Activated CD4-positive, alpha-beta T cell treated with anti-CD3 and anti-CD28 coated beads for 1 hour (primary cell): Measurements from ENCODE around the gene ATG9A.

Experiments
- DNase-seq: peaks from one replicate; pipeline ENCODE4 v3.0.0-alpha.2; 2020

The ATG9A gene

DNA sequence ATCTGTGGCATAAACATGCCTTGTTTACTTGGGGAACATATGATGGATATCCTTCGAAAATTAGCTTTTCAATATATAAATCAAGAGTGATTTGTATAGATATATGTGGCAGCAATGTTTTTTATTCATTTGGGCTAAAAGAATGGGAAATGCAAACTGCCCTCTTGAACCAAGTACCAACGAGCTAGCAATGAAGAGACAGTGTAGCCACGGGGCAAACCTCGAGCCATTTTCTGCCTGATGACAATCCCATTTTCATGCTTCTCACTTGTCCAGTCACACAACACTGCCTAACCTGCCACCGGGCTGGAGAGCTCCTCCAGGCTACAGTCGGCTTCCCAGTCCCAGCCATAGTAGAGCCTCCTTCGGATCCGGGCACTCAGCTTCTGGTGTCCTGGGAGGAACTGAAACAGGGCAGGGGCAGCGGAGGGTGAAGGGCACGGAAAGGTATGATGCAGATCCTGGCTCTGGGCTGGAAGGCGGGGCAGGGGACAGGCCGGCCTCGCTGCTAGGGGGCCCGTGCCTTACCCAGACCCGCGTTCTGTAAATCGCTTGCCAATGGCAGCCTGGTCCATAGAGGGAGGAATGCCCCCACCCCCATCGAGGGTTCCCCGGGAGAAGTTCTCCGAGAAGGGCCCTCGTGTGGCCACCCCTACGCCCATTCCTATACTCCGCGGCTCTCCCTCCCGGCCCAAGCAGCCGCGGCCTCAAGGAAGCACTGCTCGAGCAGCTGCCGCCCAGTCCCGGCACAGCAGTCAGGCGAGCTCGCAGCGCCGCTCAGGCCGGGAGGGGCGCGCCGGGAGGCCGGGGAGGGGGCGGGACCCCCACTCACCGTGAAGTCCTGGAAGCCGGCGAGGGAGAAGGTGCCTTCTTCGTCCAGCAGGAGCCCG, 53.3 kb downstream of the ATG9A start:
- DNase-seq = no peak

DNA sequence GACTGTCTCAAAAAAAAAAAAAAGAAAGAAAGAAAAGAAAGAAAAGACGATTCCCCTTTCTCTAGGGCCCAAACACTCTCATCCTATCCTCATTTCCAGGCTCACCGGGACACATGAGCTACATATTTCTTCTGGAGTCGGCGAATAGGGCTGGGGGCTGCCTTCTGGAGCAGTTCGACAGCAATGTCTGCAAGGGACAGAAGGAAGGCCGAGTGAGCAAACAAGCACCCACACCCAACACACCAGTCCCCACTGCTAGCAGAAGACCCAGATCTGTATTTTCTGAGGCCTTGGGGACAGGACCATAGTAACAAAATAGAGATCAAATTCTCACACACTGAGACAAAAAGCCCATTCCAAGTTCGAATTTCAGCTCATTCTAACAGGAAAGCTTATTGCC, 54.0 kb downstream of the ATG9A start:
- no peak for DNase-seq

DNA sequence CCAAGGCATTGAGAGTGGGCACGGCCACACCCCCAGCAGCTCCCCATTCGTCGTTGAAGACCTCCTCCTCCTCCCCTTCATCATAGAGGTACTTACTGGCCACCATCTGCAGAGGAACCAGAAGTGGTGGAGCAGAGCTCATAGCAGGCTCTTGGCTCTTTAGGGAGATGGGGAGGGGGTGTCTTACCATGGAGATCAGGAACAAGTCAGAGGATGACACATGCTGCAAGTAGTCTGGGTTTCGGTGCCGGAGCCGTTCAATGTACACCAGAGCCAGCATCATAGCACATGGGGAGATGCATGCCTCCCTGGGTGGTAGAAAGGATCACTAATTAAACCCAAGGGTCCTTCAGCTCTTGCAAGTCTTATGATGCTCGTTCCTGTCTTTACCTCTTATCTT, 54.6 kb downstream of the ATG9A start:
- DNase-seq = no peak

DNA sequence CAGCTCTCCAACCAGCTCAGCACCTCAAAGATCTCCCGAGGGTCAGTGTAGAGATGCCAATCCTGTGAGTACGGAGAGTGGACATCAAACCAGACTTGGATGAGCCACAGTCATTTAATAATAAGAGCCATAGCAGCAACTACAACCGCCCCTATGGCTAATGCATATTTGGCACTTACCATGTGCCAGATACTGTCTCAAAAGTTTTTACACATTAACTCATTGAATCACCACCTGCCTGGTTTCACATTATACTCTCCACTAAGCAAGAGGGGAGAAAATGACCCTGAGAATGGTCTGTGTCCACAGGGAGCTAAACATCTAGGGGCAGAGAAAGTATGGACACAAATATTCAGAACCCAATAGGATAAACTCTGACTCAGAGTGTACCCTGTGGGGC, 55.3 kb downstream of the ATG9A start:
- no peak for DNase-seq

DNA sequence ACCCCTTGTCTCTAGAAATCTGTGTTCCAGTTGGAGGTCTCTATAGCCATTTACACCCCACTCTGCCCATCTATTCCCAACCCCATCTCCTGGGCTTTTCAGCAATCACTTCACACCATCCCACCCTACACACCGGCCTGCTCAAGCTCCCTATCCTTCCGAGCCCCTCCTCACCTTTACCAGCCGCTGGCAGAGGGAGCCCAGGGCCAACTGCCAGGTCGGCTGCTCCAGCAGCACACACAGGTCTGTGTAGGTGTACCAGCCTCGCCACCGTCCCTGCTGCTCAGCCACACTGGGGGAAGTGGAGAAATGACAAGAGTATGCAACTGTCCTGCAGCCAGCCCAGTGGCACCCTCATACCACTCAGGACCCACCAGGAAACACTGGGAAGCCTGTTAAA, 56.3 kb downstream of the ATG9A start:
- no peak for DNase-seq

DNA sequence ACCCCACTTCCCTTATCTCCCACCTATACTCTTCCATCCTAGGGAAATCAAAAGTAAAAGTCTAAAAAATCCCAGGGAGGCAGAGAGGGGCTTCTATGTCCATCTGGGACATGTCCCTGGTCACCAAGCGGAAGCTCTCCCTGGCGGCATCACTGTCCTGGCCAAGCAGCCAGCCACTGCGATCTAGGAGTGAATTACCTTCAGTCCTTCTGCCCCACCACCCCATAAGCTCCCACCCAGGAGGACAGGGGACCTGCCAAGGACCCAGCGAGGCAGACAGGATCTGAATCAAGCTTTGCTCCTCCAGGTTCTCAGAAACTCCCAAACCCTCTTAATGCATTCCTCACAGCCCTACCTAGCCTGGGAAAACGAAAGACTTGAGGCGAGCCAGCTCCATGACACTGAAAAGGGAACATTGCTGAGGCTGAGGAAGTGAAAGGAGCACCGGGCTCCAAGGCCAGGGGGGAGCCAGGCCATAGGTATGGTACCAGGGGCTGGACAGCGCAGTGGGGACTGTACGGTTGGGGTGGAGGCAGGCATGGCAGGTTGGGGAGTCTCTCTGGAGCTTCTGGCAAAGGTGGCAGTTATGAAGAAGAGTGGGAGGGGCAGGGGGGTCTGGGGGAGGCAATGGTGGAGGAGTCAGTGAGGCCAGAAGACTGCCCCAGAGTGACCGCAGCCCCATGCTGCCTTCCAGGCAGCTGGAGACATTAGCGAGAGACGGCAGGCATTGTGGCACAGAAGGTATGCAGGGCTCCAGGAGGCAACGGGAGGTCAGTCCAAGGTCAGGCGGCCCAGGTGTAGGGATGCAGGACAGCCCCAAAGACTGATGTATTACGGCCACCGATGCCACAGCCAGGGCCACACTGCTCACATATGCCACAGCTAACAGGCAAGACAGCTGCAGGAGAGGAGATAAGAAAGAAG, 56.9 kb downstream of the ATG9A start:
- no peak for DNase-seq

DNA sequence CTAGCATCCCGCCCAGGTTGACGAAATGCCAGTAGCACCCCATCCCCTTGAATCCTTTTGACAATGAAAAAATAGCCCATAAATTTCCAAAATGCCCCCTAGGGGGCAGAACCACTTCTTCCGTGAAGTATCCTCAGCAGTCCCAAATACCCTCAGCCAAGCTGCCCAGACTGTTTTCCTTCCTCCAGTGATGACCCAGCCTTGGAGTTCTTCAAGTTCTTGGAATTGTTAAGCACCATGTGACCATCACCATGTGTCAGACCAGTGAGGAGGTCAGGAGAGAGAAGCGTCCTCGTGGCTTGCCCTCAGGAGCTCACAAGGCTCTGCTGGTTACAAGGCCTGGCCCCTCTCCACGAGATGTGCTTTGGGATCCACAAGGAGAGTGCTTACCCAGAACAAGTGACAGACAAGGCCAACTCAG, 58.2 kb downstream of the ATG9A start:
- DNase-seq = no peak

DNA sequence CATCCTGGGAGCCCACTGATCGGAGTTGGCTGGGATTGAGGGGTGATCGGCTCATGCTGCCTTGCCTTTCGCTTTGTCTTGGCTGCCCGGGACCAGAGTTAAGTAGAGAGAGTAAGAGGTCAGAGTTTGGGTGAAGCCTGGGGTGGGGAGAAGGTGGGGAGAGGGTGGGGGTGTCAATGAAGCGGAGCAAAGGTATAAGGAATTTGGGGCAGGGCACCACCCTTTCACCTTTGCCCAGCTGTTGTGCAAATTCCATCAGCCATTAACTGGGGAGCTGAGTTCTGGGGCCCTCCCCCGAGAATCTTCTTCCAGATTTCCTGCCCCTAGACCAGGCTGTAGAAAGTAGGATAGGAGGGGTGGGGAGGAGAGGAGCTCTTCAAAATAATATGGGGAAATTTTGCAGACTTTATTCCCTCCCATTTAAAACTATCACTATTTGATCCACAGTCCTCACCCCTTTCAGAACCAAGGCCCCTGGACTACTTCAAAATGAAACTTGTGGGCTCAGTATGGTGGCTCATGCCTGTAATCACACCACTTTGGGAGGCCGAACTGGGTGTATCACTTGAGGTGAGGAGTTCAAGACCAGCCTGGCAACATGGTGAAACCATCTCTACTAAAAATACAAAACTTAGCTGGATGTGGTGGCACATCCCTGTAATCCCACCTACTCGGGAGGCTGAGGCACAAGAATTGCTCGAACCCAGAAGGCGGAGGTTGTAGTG, 59.3 kb downstream of the ATG9A start, which contains the start of gene SLC23A3:
TSS of gene SLC23A3 (minus strand) at position 100 of the 725 bp plus-strand sequence. CDS start at position 55, 45 bp downstream.
- no peak for DNase-seq
